SU-DHL-6 (cell line): Measurements from ENCODE around the gene ZNF529.

Experiments
- CTCF ChIP-seq: fragments of 200-600 bp; sonication (generic); IDR thresholded peaks from one replicate; pipeline ENCODE4 v1.5.1; 2017; ENCODE audit warnings: antibody characterized with exemption, mild to moderate bottlenecking, low read length, moderate library complexity; ENCODE audit not compliant: insufficient read depth, poor library complexity, severe bottlenecking
- EZH2phosphoT487 ChIP-seq: fragments of 200-600 bp; sonication (generic), shearing (Covaris generic); conservative IDR thresholded peaks from 2 replicates; pipeline ENCODE4 v1.6.1; 2018; ENCODE audit warnings: mild to moderate bottlenecking, antibody characterized with exemption, low read length, moderate library complexity, mixed read lengths

- TF ChIP-seq CTCF (no peak), EZH2phosphoT487 (no peak)
These were observed 46.5 kb downstream of the ZNF529 start for GRCh38 chr19:36526581-36526980.
